PC-3 (cell line): ENCODE results near the gene PODN. TPM values are rescaled to one million over a fixed set of nuclear protein-coding genes. Genes with fewer than 3 reads are reported as not detected.

Experiments used
- ATAC-seq: fragments of 200-7000 bp; cut with Tn5 transposase; 2 replicates; pipeline ENCODE4 v1.9.1; 2020; ENCODE audit warnings: mild to moderate bottlenecking, moderate library complexity
- BruUV-seq: library from RNA; stranded (reverse); fragments of 400-500 nt; replicated peaks from 2 replicates; lab custom pipeline; 2021; lab: Mats Ljungman, UMichigan
- CTCF ChIA-PET: fragments of 300-600 bp; sonication (Branson Sonifier 250); formaldehyde crosslinking; loops from one replicate; lab custom pipeline; 2022; ENCODE audit warnings: antibody characterized with exemption; lab: Charles Lee
- POLR2A ChIA-PET: fragments of 300-600 bp; sonication (Branson Sonifier 250); formaldehyde crosslinking; loops from one replicate; lab custom pipeline; 2022; ENCODE audit warnings: antibody characterized with exemption; ENCODE audit not compliant: unreplicated experiment; lab: Charles Lee
- DNase-seq: peaks from one replicate; pipeline ENCODE4 v3.0.0-alpha.2; 2015
- H2AFZ ChIP-seq: fragments of 300-600 bp; sonication (generic); 2 replicates; pipeline ENCODE4 v1.6.0; 2016; ENCODE audit warnings: antibody characterized with exemption, low read length
- H3F3A ChIP-seq: fragments of 300-600 bp; sonication (generic); one replicate; pipeline ENCODE4 v1.6.0; 2017; ENCODE audit warnings: antibody characterized with exemption, low read length, control low read depth, mild to moderate bottlenecking; ENCODE audit not compliant: unreplicated experiment
- H3K27ac ChIP-seq: fragments of 300-600 bp; sonication (generic); 2 replicates; pipeline ENCODE4 v1.5.1; 2016; ENCODE audit warnings: mild to moderate bottlenecking, low read length
- H3K27me3 ChIP-seq: fragments of 300-600 bp; sonication (generic); 2 replicates; pipeline ENCODE4 v1.6.1; 2016; ENCODE audit warnings: low read length, mixed read lengths
- H3K36me3 ChIP-seq: fragments of 300-600 bp; sonication (generic); 2 replicates; pipeline ENCODE4 v1.6.1; 2016; ENCODE audit warnings: low read depth, mixed run types, low read length, mixed read lengths
- H3K4me1 ChIP-seq: fragments of 300-600 bp; sonication (generic); 2 replicates; pipeline ENCODE4 v1.5.1; 2016; ENCODE audit warnings: low read length; ENCODE audit not compliant: insufficient read depth
- H3K4me2 ChIP-seq: fragments of 300-600 bp; sonication (generic); 2 replicates; pipeline ENCODE4 v1.6.0; 2016; ENCODE audit warnings: low read length
- H3K4me3 ChIP-seq: fragments of 300-600 bp; sonication (generic); 2 replicates; pipeline ENCODE4 v1.5.1; 2016; ENCODE audit warnings: mild to moderate bottlenecking, low read length, mixed read lengths
- H3K79me2 ChIP-seq: fragments of 300-600 bp; sonication (generic); 2 replicates; pipeline ENCODE4 v1.6.1; 2017; ENCODE audit warnings: low read length, mixed read lengths
- H3K9ac ChIP-seq: fragments of 300-600 bp; sonication (generic); 2 replicates; pipeline ENCODE4 v1.6.0; 2016; ENCODE audit warnings: mild to moderate bottlenecking, low read length
- H3K9me2 ChIP-seq: fragments of 300-600 bp; sonication (generic); replicated peaks from 2 replicates; pipeline ENCODE4 v1.6.1; 2016; ENCODE audit warnings: mixed run types, low read length, mixed read lengths
- H3K9me3 ChIP-seq: fragments of 300-600 bp; sonication (generic); 2 replicates; pipeline ENCODE4 v1.6.1; 2016; ENCODE audit warnings: low read length, mixed read lengths
- H4K20me1 ChIP-seq: fragments of 300-600 bp; sonication (generic); 2 replicates; pipeline ENCODE4 v1.6.1; 2016; ENCODE audit warnings: low read length, mixed read lengths
- EZH2 ChIP-seq: fragments of 300-600 bp; sonication (generic); IDR thresholded peaks from one replicate; pipeline ENCODE4 v1.6.1; 2017; ENCODE audit warnings: antibody characterized with exemption, mild to moderate bottlenecking, low read length; ENCODE audit not compliant: unreplicated experiment
- EZH2phosphoT487 ChIP-seq: fragments of 300-600 bp; sonication (generic); IDR thresholded peaks from 2 replicates; pipeline ENCODE4 v1.6.1; 2018; ENCODE audit warnings: mild to moderate bottlenecking, antibody characterized with exemption, low read length, borderline replicate concordance
- intact Hi-C: fragments of 100-400 bp; cut with micrococcal nuclease; formaldehyde crosslinking; loops from 2 replicates; pipeline ENCODE4 v1.9.0; 2023
- total RNA-seq: library from RNA; depleted of rRNA; stranded (reverse); fragments of >200 nt; gene quantifications from 2 replicates; pipeline ENCODE4 v1.2.3, GENCODE V29; 2014
- TF ChIP-seq, protein P1 (sequence below): fragments of 300-600 bp; sonication (generic); conservative IDR thresholded peaks from 2 replicates; pipeline ENCODE4 v1.5.1; 2017; ENCODE audit warnings: antibody characterized with exemption, low read depth, mild to moderate bottlenecking, low read length

PODN gene
- total RNA-seq, 1 experiment from 2014 or later, result not detected

DNA sequence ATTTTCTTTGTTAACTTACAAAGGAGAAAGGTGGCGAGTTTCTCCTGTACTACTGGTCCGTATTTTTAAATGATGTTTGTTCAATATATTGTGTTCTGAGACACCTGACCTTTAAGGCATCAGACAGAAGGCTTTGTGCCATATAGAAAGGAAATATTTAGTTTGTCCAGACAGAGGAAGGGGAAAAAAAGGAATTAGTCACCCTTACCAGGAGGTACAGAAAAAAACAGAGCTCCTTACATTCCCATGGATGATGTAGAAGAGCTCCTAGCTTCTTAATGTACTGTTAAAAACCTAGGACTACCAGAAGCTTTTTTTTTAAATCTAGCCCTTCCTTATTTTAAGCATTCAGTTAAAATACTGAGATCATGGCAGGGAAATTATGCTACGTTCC, 12.4 kb upstream of the PODN start:
- no TSS peak for BruUV-seq
- H3K36me3 ChIP-seq, result peaks cover 18% of the 10 kb centered on the region; the same call in 1 of the 2 replicates

DNA sequence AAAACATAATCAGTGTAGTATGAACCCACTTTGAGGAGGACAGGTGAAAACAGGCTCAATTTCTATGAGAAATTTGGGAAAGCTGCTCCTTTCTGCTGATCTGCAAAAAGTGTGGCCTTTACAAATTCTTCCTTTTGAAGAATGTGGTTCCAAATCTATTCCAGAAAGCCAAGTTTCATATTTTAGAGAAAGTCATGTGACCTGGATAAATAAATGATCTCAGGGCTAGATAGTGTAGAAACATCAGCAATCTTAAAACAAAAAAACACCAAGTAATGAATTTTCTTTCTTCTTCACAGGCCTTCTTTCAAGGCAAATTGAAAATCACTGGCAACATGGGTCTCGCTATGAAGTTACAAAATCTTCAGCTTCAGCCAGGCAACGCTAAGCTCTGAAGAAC, 11.7 kb upstream of the PODN start:
- Histone ChIP-seq H3K79me2 (no peaks in the 10 kb centered on the region), H2AFZ (no peak overlapping the region), H3K27me3 (no peaks in the 10 kb centered on the region), H3K9me3 (no peaks in the 10 kb centered on the region), H4K20me1 (no peaks in the 10 kb centered on the region), H3K4me1 (peaks cover 40% of the 10 kb centered on the region), H3K4me3 (no peak overlapping the region), H3K27ac (peak overlapping the region; percentile 89; the same call in 1 of the 2 replicates), H3K36me3 (peaks cover 18% of the 10 kb centered on the region; the same call in 1 of the 2 replicates), H3K9ac (no peak overlapping the region), H3F3A (peaks cover 14% of the 10 kb centered on the region), H3K4me2 (no peak overlapping the region), H3K9me2 (no peaks in the 10 kb centered on the region)
- DNase-seq (no peak), ATAC-seq (no peak)
- intact Hi-C loops, result no loop called here
- POLR2A ChIA-PET, result no interaction called here
- CTCF ChIA-PET, result no interaction called here
- TF ChIP-seq EZH2phosphoT487 (no peak), EZH2 (no peak)
- TF ChIP-seq, protein P1, sequence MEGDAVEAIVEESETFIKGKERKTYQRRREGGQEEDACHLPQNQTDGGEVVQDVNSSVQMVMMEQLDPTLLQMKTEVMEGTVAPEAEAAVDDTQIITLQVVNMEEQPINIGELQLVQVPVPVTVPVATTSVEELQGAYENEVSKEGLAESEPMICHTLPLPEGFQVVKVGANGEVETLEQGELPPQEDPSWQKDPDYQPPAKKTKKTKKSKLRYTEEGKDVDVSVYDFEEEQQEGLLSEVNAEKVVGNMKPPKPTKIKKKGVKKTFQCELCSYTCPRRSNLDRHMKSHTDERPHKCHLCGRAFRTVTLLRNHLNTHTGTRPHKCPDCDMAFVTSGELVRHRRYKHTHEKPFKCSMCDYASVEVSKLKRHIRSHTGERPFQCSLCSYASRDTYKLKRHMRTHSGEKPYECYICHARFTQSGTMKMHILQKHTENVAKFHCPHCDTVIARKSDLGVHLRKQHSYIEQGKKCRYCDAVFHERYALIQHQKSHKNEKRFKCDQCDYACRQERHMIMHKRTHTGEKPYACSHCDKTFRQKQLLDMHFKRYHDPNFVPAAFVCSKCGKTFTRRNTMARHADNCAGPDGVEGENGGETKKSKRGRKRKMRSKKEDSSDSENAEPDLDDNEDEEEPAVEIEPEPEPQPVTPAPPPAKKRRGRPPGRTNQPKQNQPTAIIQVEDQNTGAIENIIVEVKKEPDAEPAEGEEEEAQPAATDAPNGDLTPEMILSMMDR, result no peak
- no TSS peak for BruUV-seq

More for the DNA sequence above, 12.4 kb upstream of the PODN start:
- no peaks in the 10 kb centered on the region for H4K20me1 ChIP-seq
- ChIA-PET CTCF (no interaction called here), POLR2A (no interaction called here)
- intact Hi-C loops, result loop anchor here (5.0 kb wide), 1 partner anchor 128 kb away; no protein-coding TSS in a partner anchor
- H3K4me2 ChIP-seq, result no peak overlapping the region
- peak; percentile 32 for DNase-seq
- no peaks in the 10 kb centered on the region for H3K9me3 ChIP-seq
- peak overlapping the region; percentile 10; the same call in 1 of the 2 replicates for H3K9ac ChIP-seq
- no peak overlapping the region for H3K4me3 ChIP-seq
- no peaks in the 10 kb centered on the region for H3K79me2 ChIP-seq
- peaks cover 40% of the 10 kb centered on the region for H3K4me1 ChIP-seq
- TF ChIP-seq, protein P1, result no peak
- H3K27me3 ChIP-seq, result no peaks in the 10 kb centered on the region
- no peaks in the 10 kb centered on the region for H3K9me2 ChIP-seq
- peaks cover 14% of the 10 kb centered on the region for H3F3A ChIP-seq
- H3K27ac ChIP-seq, result peak overlapping the region; percentile 89
- ATAC-seq, result no peak
- no peak overlapping the region for H2AFZ ChIP-seq

DNA sequence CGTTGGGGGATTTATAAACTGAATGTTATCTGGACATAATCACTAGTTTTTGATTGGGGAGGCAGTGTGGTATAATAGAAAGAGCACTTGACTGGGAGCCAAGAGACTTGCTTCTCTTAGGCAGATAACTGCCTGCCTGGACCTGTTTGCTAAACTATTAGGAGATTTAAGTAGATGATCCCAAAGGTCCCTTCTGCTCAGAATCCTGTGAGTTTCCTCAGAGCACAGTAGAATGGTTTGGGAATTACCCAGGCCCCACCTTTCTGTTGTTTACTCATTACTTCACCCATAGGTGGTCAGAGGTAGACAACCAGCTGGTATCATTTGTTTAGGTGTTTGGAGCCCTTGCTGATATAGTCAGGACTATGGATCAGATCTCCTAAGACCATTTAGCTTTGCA, 10.3 kb upstream of the PODN start:
- BruUV-seq, result no TSS peak
- no peak for TF ChIP-seq EZH2
- TF ChIP-seq, protein P1, result no peak
- ChIA-PET CTCF (no interaction called here), POLR2A (no interaction called here)
- H3K4me3 ChIP-seq, result no peak overlapping the region
- no peaks in the 10 kb centered on the region for H3K9me2 ChIP-seq
- H3K9me3 ChIP-seq, result no peaks in the 10 kb centered on the region
- no peaks in the 10 kb centered on the region for H4K20me1 ChIP-seq
- no peak overlapping the region for H3K4me2 ChIP-seq
- no peaks in the 10 kb centered on the region for H3K79me2 ChIP-seq
- no peak overlapping the region for H3K27ac ChIP-seq
- ATAC-seq, result no peak
- H3K9ac ChIP-seq, result no peak overlapping the region
- no peak for DNase-seq
- peaks cover 14% of the 10 kb centered on the region for H3F3A ChIP-seq
- H3K4me1 ChIP-seq, result peaks cover 36% of the 10 kb centered on the region
- no peaks in the 10 kb centered on the region for H3K27me3 ChIP-seq
- no peak overlapping the region for H2AFZ ChIP-seq
- intact Hi-C loops, result no loop called here
- H3K36me3 ChIP-seq, result peaks cover 18% of the 10 kb centered on the region; the same call in 1 of the 2 replicates
